Ovary (tissue), 9 donors: ENCODE results near the gene CTXN2. TPM values are rescaled to one million over a fixed set of nuclear protein-coding genes. Genes with fewer than 3 reads are reported as not detected.

Experiments used
- DNase-seq, 5 donors: peaks; one replicate each; pipeline ENCODE4 v3.0.0-alpha.2; 2019 to 2020
- H3K27ac ChIP-seq, 2 donors: fragments of 200-600 bp; one replicate each; pipeline versions ENCODE4 v1.5.1 to v1.8.0; 2019 to 2022
- H3K27me3 ChIP-seq: fragments of 200-600 bp; one replicate; pipeline ENCODE4 v1.8.0; 2022
- H3K36me3 ChIP-seq: fragments of 200-600 bp; sonication (generic); one replicate; pipeline ENCODE4 v1.5.1; 2019
- H3K4me1 ChIP-seq: one replicate; pipeline ENCODE4 v1.8.1; 2013; ENCODE audit warnings: mild to moderate bottlenecking, moderate library complexity; ENCODE audit not compliant: insufficient read depth
- H3K4me3 ChIP-seq: fragments of 200-600 bp; sonication (generic); one replicate; pipeline ENCODE4 v1.5.1; 2017
- H3K9me3 ChIP-seq, 2 donors: fragments of 200-600 bp in 1 of 2; sonication (generic) in 1 of 2; one replicate each; pipeline versions ENCODE4 v1.5.1 to v1.8.1; 2013 to 2019; ENCODE audit warnings: mild to moderate bottlenecking in 1 of 2, moderate library complexity in 1 of 2
- EP300 ChIP-seq: sonication (generic); formaldehyde crosslinking; IDR thresholded peaks from one replicate; pipeline ENCODE4 v1.6.1; 2017; ENCODE audit warnings: antibody characterized with exemption
- POLR2A ChIP-seq: fragments of 450-650 bp; IDR thresholded peaks from one replicate; pipeline ENCODE4 v1.6.1; 2017; ENCODE audit warnings: antibody characterized with exemption, mild to moderate bottlenecking, moderate library complexity
- WGBS, 3 donors: extraction: QIAGEN DNeasy Blood & Tissue Kit in 1 of 3; methylation state at CpG; one replicate each; pipeline versions ENCODE4 v1.1.5 to v1.1.7; 2013 to 2017; 5-methylcytosine and 5-hydroxymethylcytosine counted together
- intact Hi-C, 4 donors: fragments of 100-400 bp; cut with DNase I; formaldehyde crosslinking; loops; one replicate each; pipeline versions ENCODE4 v1.11.0 to v1.15.1; 2022 to 2023
- polyA plus RNA-seq, 2 donors: library from polyadenylated mRNA; stranded (reverse); fragments of 200-250 nt in 1 of 2; fragments of 350-450 nt in 1 of 2; fragmentation: Illumina TruSeq in 1 of 2; extraction: RNeasy Lipid Tissue Mini Kit (QIAGEN cat#74804) in 1 of 2; gene quantifications; one replicate each; pipeline ENCODE4 v1.2.3, GENCODE V29; 2013 to 2014
- total RNA-seq, 7 donors: library from RNA; depleted of rRNA in 2 of 7; stranded (reverse); fragments of >200 nt in 2 of 7; fragmentation: NEBNext Ultra II Directional in 3 of 7; extraction: Animal tissue kit (Norgen Biotek cat#: 25700) in 3 of 7; gene quantifications; one replicate each; pipeline versions ENCODE4 v1.1.0 to v1.2.4, GENCODE V29; 2016 to 2023
- TF ChIP-seq, protein P1 (sequence below), 3 donors: fragments of 450-650 bp in 2 of 3; fragments of 200-600 bp in 1 of 3; IDR thresholded peaks; one replicate each; pipeline versions ENCODE4 v1.5.1 to v1.8.0; 2016 to 2022; ENCODE audit warnings: antibody characterized with exemption in 3 of 3, mild to moderate bottlenecking in 1 of 3
- donor health status: DM: no; HTN: no; CAD: no; lungs with moderate emphysema.
- donor health status: DM: no; HTN: no; CAD: no.
- donor health status: Bipolar disorder and iron deficiency.
- donor health status: DM: yes; HTN: yes; CAD: no.
- donor health status: DM: no; HTN: no; CAD: no.
- donor health status: DM: yes; HTN: yes; CAD: no.

Gene CTXN2
- total and polyA plus RNA-seq, 9 donors = not detected

DNA sequence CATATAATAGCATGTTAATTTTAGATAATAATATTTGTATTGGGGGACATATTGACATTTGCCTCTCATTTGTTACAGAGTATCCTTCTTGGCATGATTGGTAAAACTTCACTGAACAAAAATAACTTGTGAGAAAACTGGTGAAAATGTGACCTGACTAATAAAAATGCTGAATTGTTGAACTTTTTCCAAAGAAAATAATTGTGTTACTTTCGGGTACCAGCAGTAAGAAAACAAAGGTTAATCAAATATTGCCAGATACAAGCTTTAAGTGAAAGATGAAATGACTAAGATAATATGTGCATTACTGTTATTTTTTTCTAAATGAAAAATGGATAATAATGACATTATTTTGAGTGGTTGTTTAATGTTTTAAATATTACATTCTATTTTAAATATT is 29.8 kb downstream of the CTXN2 start:
- WGBS, 3 donors = 6 to 22% (median 10%) methylated on average over 1 of the region's 1 CpG
- H3K4me3 ChIP-seq = no peak overlapping the region
- no peak for DNase-seq
- H3K9me3 ChIP-seq = no peaks in the 10 kb centered on the region
- no peaks in the 10 kb centered on the region for H3K27me3 ChIP-seq
- H3K27ac ChIP-seq = no peak overlapping the region
- H3K4me1 ChIP-seq = no peaks in the 10 kb centered on the region
- intact Hi-C loops = no loop called here
- no peak for TF ChIP-seq POLR2A
- TF ChIP-seq EP300 = no peak
- TF ChIP-seq, protein P1, sequence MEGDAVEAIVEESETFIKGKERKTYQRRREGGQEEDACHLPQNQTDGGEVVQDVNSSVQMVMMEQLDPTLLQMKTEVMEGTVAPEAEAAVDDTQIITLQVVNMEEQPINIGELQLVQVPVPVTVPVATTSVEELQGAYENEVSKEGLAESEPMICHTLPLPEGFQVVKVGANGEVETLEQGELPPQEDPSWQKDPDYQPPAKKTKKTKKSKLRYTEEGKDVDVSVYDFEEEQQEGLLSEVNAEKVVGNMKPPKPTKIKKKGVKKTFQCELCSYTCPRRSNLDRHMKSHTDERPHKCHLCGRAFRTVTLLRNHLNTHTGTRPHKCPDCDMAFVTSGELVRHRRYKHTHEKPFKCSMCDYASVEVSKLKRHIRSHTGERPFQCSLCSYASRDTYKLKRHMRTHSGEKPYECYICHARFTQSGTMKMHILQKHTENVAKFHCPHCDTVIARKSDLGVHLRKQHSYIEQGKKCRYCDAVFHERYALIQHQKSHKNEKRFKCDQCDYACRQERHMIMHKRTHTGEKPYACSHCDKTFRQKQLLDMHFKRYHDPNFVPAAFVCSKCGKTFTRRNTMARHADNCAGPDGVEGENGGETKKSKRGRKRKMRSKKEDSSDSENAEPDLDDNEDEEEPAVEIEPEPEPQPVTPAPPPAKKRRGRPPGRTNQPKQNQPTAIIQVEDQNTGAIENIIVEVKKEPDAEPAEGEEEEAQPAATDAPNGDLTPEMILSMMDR (IDR thresholded peaks at IDR 0.05) = no peak
- H3K36me3 ChIP-seq = no peaks in the 10 kb centered on the region

DNA sequence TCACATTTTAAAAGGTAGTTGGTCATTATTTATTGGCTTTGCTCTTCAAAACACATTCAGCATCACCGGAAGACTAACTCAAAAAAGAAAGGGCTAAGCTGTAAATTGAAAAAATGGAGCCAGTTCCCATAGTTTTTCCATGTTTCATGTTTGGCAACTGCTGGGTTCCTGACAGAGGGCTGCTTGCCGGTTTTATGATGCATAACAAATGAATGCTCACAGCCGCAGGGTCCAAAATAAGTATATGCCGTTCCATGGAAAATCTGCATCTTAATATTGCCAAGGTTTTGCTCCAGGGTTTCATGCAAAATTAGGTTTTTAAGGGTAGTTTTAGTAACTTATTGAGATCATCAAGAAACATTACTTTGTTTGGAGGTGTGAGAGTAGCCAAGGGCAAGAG is 30.4 kb downstream of the CTXN2 start:
- H3K4me1 ChIP-seq = no peaks in the 10 kb centered on the region
- no peak for TF ChIP-seq EP300
- TF ChIP-seq, protein P1 (IDR thresholded peaks at IDR 0.05) = no peak
- TF ChIP-seq POLR2A = no peak
- H3K27me3 ChIP-seq = no peaks in the 10 kb centered on the region
- H3K4me3 ChIP-seq = no peak overlapping the region
- H3K36me3 ChIP-seq = no peaks in the 10 kb centered on the region
- no peak for DNase-seq
- H3K9me3 ChIP-seq = no peaks in the 10 kb centered on the region
- 68 to 82% (median 78%) methylated on average over 4 of the region's 4 CpGs for WGBS, 3 donors
- intact Hi-C loops = no loop called here
- no peak overlapping the region for H3K27ac ChIP-seq

DNA sequence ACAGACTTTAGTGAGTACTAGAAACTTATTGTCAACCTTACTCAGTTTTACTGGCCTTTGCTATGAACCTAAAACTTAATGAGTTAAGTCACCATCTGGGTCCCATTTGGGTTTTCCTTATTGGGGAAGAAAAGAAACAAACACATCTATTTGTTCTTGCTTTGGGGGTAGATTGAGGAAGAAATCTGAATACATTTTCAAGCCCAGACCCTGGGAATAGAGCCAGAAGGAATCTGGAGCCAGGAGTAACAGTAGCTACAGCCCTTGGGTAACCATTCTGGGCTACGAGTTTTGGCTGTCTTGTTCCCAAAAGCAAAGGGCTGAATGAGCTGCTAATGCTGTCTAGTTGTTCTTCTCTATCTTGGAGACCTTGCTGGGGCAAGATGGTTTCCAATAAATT is 31.2 kb downstream of the CTXN2 start:
- no peaks in the 10 kb centered on the region for H3K9me3 ChIP-seq
- no peaks in the 10 kb centered on the region for H3K27me3 ChIP-seq
- 35% methylated on average over 1 of the region's 1 CpG for WGBS, 3 donors
- no peak for DNase-seq
- no peaks in the 10 kb centered on the region for H3K4me1 ChIP-seq
- TF ChIP-seq EP300 (no peak), POLR2A (no peak)
- TF ChIP-seq, protein P1 (IDR thresholded peaks at IDR 0.05) = no peak
- H3K4me3 ChIP-seq = no peak overlapping the region
- no peak overlapping the region for H3K27ac ChIP-seq
- no peaks in the 10 kb centered on the region for H3K36me3 ChIP-seq
- intact Hi-C loops = no loop called here

DNA sequence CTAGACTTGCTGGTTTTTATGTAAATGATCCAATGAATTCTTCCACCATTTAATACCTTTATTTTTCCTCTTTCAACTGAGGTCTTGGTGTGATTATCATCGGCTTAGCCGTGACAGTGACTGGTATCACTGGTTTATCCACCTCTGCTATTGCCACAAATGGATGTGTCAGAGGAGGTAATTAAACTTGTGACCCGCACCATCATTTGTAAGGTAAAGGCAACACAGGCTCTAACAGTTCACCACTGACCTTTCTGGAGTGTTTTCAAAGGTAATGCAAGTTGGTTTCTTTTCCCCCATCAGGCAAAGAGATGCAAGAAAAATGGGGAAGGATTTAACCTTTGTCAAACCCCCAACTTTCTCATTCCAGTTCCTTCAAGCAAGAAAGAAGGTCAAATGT is 34.3 kb downstream of the CTXN2 start:
- TF ChIP-seq, protein P1 (IDR thresholded peaks at IDR 0.05) = no peak
- no peak for TF ChIP-seq EP300
- no peak for TF ChIP-seq POLR2A
- no peak overlapping the region for H3K27ac ChIP-seq

DNA sequence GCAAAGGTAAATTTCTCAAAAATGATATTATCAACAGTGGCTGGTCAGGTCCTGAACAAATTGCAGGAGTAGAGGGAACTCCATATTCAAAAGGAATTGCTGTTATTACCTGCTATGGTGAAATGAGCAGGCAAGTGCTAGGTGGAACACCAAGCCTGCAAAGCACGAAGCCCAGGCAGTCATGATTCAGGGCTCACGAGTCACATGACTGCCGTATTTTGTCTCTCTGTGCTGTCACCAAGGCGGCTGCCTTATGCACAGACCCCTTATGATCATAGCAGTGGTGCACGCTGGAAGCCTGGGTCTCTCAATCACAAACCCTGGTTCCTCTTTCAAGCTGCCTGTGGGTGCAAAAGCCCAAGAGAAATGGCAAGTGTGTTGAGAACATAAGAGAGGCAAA is 39.0 kb downstream of the CTXN2 start:
- intact Hi-C loops = no loop called here
- no peaks in the 10 kb centered on the region for H3K4me1 ChIP-seq
- DNase-seq = no peak
- H3K27me3 ChIP-seq = no peaks in the 10 kb centered on the region
- H3K36me3 ChIP-seq = no peaks in the 10 kb centered on the region
- no peak overlapping the region for H3K4me3 ChIP-seq
- no peak overlapping the region for H3K27ac ChIP-seq
- TF ChIP-seq EP300 (no peak), POLR2A (no peak)
- TF ChIP-seq, protein P1 (IDR thresholded peaks at IDR 0.05) = no peak
- no peaks in the 10 kb centered on the region for H3K9me3 ChIP-seq
- 77 to 85% (median 85%) methylated on average over 5 of the region's 5 CpGs for WGBS, 3 donors

More for the DNA sequence above, 34.3 kb downstream of the CTXN2 start:
- Histone ChIP-seq H3K4me1 (no peaks in the 10 kb centered on the region), H3K36me3 (no peaks in the 10 kb centered on the region), H3K27me3 (no peaks in the 10 kb centered on the region), H3K9me3 (no peaks in the 10 kb centered on the region), H3K4me3 (no peak overlapping the region)
- no peak for DNase-seq
- whole genome bisulfite sequencing, 3 donors = 35 to 54% (median 47%) methylated on average over 3 of the region's 3 CpGs
- intact Hi-C loops = no loop called here
